HG02840 (cell line): ENCODE results near the gene RNF207.

Experiments used
- ATAC-seq: cut with Tn5 transposase; IDR thresholded peaks from one replicate; pipeline ENCODE4 v1.9.1; 2021; ENCODE audit warnings: mild to moderate bottlenecking, moderate library complexity, moderate number of reproducible peaks; ENCODE audit not compliant: unreplicated experiment, low FRiP score

Gene RNF207

GRCh38 chr1:6205849-6206519 lies at the start of gene RNF207:
Gene RNF207 (plus strand): TSS chr1:6206119. CDS start chr1:6206536, 417 bp downstream.
- ATAC-seq, result no peak

GRCh38 chr1:6157132-6157527 lies 48.8 kb upstream of the RNF207 start:
- ATAC-seq, result no peak

- no peak for ATAC-seq
These were observed 48.3 kb upstream of the RNF207 start for GRCh38 chr1:6157528-6158174.

GRCh38 chr1:6158181-6158580 lies 47.7 kb upstream of the RNF207 start:
- ATAC-seq, result no peak

GRCh38 chr1:6162341-6162740 lies 43.6 kb upstream of the RNF207 start:
- no peak for ATAC-seq

GRCh38 chr1:6162773-6163172 lies 43.1 kb upstream of the RNF207 start:
- ATAC-seq, result no peak

GRCh38 chr1:6163191-6163972 lies 42.5 kb upstream of the RNF207 start:
- ATAC-seq, result no peak

- no peak for ATAC-seq
These were observed 41.8 kb upstream of the RNF207 start for GRCh38 chr1:6163973-6164617.

GRCh38 chr1:6165027-6165426 lies 40.9 kb upstream of the RNF207 start:
- no peak for ATAC-seq

GRCh38 chr1:6165441-6165985 lies 40.4 kb upstream of the RNF207 start:
- no peak for ATAC-seq

- ATAC-seq, result no peak
These were observed 39.7 kb upstream of the RNF207 start for GRCh38 chr1:6166221-6166620.

- ATAC-seq, result no peak
These were observed 39.1 kb upstream of the RNF207 start for GRCh38 chr1:6166655-6167390.

GRCh38 chr1:6167391-6168303 lies 38.3 kb upstream of the RNF207 start:
- ATAC-seq, result no peak

- ATAC-seq, result no peak
These were observed 36.9 kb upstream of the RNF207 start for GRCh38 chr1:6168947-6169586.

GRCh38 chr1:6170116-6170741 lies 35.7 kb upstream of the RNF207 start:
- ATAC-seq, result no peak

- ATAC-seq, result no peak
These were observed 35.1 kb upstream of the RNF207 start for GRCh38 chr1:6170742-6171201.

- ATAC-seq, result no peak
These were observed 34.3 kb upstream of the RNF207 start for GRCh38 chr1:6171548-6172124.

- ATAC-seq, result no peak
These were observed 33.4 kb upstream of the RNF207 start for GRCh38 chr1:6172549-6172948.
